Fibroblast of villous mesenchyme (primary cell): Measurements from ENCODE around the gene STIM1. TPM values are rescaled to one million over a fixed set of nuclear protein-coding genes. Genes with fewer than 3 reads are reported as not detected.

Experiments used
- DNase-seq: peaks from one replicate; pipeline ENCODE4 v3.0.0-alpha.2; 2010; ENCODE audit warnings: low read depth
- H3K4me3 ChIP-seq: 2 replicates; pipeline ENCODE4 v1.5.1; 2011; ENCODE audit warnings: low read depth, mild to moderate bottlenecking, low read length
- total RNA-seq: library from RNA; depleted of rRNA; stranded (reverse); fragments of >200 nt; gene quantifications from 2 replicates; pipeline ENCODE4 v1.2.3, GENCODE V29; 2012
- TF ChIP-seq, protein P1 (sequence below): IDR thresholded peaks from 2 replicates; pipeline ENCODE4 v1.5.1; 2012; ENCODE audit warnings: low read depth, mild to moderate bottlenecking, low read length; ENCODE audit not compliant: insufficient read depth

STIM1 gene
- total RNA-seq, 1 donor: 36.7 TPM

DNA sequence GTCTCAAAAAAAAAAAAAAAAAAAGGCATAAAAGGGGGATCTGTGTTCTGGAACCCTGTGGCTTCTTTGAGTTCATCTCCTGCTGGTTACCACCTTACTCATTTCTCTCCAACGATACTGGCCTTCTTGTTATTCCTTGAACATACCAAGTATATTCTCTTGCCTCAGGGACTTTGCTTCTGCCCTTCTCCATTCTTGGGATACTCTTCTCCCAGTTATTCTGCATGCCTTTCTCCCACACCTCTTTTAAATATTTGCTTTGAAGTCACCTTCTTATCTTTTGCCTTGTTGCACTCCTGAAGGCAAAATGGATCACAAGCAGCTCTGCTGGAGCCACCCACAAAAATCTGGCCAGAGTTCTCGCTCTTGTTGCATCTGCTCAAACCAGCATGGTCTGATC lies 163.2 kb downstream of the STIM1 start:
- no peak for DNase-seq
- TF ChIP-seq, protein P1, sequence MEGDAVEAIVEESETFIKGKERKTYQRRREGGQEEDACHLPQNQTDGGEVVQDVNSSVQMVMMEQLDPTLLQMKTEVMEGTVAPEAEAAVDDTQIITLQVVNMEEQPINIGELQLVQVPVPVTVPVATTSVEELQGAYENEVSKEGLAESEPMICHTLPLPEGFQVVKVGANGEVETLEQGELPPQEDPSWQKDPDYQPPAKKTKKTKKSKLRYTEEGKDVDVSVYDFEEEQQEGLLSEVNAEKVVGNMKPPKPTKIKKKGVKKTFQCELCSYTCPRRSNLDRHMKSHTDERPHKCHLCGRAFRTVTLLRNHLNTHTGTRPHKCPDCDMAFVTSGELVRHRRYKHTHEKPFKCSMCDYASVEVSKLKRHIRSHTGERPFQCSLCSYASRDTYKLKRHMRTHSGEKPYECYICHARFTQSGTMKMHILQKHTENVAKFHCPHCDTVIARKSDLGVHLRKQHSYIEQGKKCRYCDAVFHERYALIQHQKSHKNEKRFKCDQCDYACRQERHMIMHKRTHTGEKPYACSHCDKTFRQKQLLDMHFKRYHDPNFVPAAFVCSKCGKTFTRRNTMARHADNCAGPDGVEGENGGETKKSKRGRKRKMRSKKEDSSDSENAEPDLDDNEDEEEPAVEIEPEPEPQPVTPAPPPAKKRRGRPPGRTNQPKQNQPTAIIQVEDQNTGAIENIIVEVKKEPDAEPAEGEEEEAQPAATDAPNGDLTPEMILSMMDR: no peak
- no peak overlapping the region for H3K4me3 ChIP-seq

DNA sequence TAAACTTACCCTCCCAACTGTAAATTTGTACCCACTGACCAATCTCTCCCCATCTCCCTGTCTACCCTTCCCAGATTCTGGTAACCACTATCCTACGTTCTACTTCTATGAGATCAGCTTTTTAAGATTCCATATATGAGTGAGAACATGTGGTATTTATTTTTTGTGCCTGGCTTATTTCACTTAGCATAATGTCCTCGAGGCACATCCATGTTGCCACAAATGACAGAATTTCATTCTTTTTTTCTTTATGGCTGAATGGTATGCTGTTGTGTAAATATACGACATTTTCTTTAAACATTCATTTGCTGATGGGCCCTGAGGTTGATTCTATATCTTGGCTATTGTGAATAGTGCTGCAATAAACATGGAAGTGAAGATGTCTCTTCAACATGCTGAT lies 164.4 kb downstream of the STIM1 start:
- H3K4me3 ChIP-seq: no peak overlapping the region
- TF ChIP-seq, protein P1: no peak
- DNase-seq: peak; percentile 34

DNA sequence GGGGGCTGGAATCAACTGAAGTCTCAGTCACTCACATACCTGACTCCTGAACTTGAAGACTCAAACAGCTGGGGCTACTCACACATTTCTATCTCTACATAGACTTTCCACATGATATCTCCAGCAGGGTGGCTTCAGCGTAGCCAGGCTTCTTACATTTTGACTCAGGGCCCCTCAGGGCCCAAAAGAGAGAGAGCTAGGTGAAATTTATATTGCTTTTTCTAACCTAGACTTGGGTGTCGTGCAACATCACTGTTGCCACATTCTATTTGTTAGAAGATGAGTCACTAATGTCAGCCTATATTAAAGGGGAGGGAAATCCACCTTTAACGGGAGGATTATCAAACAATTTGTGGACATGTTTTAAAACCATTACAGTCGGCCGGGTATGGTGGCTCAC lies 167.2 kb downstream of the STIM1 start:
- TF ChIP-seq, protein P1: no peak
- DNase-seq: no peak
- no peak overlapping the region for H3K4me3 ChIP-seq

DNA sequence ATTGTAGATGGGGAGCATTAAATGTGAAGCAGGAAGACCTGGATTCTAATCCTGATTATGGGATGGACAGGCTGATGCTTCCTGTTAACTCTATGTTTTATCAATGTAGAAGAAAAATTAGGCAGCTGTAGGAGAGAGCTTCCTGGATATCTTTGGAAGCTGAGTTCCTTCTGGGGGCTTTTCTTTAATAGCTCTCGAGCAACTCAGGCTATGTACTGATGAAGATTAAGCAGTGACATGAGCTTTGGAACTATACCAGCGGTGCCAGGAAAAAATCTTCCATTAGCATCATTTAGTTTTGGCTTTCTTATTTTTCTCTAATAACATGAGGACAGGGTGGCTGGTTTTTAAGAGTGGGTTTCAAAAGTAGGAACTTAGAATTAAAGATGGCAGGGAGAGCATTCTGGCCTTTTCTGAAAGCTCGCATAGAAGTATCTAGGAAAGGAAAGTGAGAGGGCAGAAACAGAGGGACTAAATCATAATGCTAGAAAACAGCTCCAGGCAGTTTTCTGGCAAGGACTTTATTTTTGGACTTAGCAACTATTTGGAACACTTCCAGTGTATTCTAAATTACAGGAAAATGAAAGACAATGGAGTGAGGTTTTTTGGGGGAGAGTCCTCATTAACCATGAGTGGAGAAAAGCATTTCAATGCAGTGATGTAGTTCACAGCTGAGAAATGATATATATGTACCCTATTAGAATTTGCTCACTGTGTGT lies 169.9 kb downstream of the STIM1 start:
- peak; percentile 39 for DNase-seq
- TF ChIP-seq, protein P1: no peak

DNA sequence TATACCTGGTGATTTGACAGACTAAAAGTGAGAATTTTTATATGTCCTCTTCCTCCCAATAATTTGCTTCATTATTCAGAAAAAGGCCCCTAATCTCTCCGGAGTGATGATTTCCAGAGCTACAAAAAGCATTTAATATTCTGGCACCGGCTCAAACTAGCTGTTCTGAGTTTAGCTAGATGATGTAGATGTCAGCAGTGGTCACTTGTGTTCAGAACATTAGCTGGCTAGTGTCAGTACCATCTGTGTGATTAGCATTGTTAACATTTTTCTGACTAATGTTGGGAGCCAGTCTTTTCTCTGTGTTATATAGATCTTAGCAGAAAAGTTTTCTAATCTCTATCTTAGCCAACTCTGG lies 170.5 kb downstream of the STIM1 start:
- TF ChIP-seq, protein P1: no peak
- no peak overlapping the region for H3K4me3 ChIP-seq
- peak; percentile 65 for DNase-seq

More for the DNA sequence above, 169.9 kb downstream of the STIM1 start:
- no peak overlapping the region for H3K4me3 ChIP-seq

DNA sequence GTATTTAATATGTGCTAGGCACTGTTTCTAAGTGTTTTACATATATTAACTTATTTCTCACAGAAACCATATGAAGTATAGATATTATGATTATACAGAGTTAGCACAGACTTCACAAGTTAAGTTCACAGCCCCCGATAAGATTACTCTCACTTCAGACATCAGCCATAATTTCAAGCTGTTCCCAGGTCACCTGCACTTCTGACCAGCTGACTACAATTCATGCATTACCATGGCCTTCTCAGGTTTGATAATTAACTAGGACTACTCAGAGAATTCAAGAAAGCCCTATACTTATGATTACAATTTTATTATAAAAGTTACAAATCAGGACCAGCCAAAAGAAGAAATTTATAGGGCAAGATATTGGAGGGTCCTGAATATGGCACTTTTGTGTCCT lies 170.9 kb downstream of the STIM1 start:
- DNase-seq: no peak
- H3K4me3 ChIP-seq: no peak overlapping the region
- TF ChIP-seq, protein P1: no peak

DNA sequence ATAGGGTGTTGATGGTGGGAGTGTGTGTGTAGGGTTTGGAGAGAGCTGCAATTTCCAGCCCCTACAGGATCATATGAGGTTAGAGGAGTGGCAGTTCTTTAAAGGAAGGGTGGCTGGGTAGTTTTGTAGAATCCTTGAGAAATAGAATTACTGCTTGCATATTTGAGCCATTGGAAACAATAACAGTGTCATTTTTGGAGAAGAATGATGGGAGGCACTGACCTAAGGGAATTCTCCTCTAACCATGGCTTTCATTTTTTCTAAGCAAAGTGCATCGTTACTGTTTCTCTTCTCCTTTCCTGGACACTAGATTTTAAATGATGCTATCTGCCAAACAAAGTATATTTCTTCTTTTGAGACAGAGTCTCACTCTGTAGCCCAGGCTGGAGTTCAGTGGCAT lies 172.3 kb downstream of the STIM1 start:
- no peak overlapping the region for H3K4me3 ChIP-seq
- TF ChIP-seq, protein P1: no peak
- DNase-seq: peak; percentile 74
